ENCODE results near the gene CMKLR1.

The CMKLR1 gene, protein sequence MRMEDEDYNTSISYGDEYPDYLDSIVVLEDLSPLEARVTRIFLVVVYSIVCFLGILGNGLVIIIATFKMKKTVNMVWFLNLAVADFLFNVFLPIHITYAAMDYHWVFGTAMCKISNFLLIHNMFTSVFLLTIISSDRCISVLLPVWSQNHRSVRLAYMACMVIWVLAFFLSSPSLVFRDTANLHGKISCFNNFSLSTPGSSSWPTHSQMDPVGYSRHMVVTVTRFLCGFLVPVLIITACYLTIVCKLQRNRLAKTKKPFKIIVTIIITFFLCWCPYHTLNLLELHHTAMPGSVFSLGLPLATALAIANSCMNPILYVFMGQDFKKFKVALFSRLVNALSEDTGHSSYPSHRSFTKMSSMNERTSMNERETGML

DNA sequence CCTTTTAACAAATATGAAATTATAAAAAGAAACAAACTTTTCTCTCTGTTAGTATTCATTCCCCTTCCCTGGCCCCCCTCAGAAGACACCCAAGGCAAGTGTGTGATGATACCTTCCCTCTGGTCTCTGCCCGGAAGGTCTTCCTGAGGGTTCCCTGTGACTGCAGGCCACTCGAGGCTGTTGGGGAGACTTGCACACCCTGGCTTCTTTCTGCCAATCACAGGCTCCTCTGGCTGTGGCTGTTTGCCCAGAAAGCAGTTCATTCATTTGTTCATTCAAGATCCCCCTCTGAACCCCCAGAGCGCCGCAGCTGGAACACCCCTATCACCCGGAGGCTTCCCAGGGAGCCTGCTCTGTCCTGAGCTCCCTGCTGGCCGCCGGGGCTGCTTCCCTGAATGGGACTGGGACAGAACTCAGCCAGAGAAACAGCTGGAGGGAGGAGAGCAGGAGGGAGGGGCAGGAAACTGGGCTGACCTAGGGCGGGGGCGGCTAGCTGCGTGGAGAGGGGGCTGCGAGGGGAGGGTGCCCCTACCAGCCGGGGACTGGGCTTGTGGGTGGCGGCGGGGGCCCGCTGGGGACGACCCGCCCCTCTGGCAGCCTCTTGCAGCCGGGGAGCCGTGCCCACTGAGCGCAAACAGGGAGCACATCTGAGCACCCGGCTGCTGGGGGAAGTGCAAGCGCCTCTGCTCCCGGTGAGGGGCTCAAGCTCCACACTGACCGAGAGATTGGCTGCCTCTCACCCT lies at the start of gene CMKLR1:
CMKLR1 (minus strand) TSS at position 397 of the 743 bp plus-strand sequence. CDS start 45,720 bp downstream, outside the sequence.
- DNase-seq, result no peak

DNA sequence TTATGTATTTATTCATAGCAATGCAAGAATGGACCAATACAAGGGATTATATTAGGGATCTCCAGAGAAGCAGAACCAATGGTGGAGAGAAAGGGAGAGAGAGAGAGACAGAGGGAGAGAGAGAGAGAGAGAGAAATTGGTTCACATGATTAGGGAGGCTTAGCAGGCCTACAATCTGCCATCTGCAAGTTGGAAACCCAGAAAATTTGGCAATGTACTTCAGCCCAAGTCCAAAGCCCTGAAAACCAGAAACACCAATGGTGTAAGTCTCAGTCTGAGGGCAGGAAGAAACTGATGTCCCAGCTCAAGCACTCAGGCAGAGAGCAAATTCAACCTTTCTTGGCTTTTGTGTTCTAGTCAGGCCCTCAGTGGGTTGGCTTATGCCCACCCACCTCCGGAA lies 48.7 kb upstream of the CMKLR1 start:
- no peak for DNase-seq

DNA sequence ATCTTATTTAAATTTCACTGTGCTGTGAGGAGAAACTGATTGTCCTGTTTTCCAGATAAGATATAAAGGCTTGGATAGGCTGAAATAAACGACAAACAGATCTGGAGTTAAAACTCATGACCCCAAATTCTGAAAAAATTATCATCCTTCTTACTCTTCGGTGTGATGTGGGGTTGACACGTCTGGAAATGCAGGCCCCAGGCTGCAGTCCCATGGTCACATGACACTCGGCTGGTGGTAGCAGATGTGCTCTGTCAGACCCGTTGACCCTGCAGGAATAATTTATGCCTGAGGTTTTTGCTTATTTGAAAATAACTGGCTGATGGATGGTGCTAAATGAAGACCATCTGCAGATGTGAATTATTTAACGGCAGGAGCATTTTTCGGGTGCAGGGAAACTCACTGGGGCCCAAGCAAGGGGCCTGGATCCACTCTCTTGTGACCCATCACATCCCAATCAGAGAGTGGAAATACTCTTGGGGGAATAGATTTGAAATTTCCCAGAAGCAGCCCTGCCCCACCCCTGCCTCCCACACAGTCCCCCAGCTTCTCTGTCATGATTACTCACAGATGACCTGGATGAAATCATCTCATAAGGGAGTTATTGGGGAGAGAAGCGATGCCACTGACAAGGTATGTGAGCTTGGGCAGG lies 47.7 kb upstream of the CMKLR1 start:
- DNase-seq, result no peak

DNA sequence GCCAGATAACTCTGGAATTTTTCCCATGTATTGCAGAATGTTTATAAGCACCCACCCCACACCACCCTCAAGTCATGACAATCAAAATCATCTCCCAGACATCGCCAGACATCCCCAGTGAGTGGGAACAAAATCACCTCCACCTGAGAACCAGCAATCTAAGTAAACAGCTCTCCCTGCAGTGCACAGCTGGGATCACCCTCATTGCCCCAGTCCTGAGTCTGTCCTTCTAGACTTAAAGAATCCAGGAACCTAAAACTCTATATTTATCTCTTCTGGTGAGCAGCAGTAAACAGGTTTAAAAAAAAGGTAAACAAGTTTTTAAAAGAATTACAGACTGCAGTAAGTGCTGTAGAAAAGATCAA lies 43.3 kb upstream of the CMKLR1 start:
- DNase-seq, result no peak

DNA sequence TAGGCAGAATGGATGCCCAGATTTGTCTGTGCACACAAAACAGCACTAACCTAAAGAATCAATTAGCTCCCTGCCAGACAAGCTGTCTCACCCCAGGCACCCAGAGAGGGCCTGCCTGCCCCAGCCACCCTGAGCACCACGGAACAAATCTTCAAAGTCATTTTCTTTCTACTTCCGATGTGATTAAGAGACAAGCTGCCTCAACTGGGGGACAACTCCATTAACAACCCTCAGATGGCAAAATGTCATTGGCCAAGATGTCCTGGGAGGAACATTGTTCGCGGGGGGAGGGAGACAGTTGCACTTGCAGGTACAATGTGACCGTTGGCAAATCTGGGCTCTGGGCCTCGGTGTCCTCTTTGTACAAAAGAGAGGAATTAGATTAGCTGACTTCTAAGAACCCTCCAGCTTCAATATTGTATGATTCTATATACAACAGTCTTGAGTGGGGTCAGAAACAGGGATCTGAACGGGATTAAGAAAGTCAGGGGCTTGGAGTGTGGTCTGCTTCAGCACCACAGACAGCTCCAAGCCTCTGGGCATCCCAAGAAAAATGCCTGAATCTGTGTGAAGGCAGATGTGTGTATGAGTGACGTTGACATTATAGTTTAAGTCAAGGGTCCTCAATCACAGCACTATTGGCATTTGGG lies 42.8 kb upstream of the CMKLR1 start:
- no peak for DNase-seq

DNA sequence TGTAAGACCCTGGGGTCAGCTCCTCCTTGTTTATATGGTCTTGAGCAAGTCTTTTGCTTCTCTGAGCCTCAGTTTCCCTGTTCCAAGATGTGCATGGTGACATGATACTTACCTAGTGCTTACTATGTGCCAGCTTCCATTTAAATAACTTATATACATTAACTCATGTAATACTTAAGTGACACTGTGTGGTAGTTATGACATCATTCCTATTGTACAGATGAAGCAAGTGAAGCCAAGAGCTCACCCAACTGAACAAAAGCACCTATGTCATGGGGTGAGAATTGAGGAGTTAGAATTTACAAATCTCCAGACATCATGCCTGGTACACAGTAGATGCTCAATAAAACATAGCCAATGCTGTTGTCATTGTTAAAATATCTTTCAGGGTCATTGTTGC lies 41.3 kb upstream of the CMKLR1 start:
- DNase-seq, result no peak

DNA sequence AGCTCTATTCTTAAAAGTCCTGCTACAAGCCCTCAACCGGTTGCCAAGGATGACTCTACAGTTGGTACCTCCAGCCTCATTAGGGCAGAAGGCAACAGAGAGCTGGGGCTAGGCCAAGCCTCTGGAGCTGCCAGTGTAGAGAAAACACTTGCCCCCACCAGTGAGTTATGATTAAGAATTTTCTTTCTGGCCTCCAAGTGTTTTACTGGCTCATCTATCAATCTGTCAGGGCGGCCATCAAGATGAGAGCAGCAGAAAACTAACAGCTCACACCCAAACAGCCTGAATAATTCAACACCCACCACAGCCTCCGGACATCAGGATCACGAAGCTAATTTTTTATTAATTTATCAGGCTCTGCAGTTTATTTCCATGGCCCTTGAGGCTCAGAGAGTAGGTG lies 40.7 kb upstream of the CMKLR1 start:
- no peak for DNase-seq

DNA sequence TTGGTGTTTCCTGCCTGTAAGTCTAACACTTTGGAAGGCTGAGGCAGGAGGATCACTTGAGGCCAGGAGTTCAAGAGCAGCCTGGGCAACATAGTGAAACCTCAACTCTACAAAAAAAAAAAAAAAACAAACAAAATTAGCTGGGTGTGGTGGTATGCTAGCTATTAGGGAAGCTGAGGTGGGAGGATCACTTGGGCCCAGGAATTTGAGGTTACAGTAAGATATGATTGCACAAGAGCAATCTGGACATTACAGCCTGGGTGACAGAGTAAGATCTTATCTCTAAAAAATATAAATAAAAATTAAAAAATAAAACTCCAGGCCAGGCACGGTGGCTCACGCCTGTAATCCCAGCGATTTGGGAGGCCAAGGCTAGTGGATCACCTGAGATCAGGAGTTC lies 39.8 kb upstream of the CMKLR1 start:
- no peak for DNase-seq

DNA sequence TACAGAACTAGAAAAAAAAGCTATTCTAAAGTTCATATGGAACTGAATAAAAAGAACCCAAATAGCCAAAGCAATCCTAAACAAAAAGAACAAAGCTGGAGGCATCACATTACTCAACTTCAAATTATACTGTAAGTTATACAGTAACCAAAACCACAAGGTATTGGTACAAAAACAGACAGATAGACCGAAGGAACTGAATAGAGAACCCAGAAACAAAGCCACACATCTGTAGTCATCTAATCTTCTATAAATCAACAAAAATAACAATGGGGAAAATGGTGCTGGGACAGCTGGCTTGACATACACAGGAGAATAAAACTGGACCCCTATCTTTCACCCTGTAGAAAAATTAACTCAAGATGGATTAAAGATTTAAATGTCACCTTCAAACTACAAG lies 38.1 kb upstream of the CMKLR1 start:
- DNase-seq, result no peak

DNA sequence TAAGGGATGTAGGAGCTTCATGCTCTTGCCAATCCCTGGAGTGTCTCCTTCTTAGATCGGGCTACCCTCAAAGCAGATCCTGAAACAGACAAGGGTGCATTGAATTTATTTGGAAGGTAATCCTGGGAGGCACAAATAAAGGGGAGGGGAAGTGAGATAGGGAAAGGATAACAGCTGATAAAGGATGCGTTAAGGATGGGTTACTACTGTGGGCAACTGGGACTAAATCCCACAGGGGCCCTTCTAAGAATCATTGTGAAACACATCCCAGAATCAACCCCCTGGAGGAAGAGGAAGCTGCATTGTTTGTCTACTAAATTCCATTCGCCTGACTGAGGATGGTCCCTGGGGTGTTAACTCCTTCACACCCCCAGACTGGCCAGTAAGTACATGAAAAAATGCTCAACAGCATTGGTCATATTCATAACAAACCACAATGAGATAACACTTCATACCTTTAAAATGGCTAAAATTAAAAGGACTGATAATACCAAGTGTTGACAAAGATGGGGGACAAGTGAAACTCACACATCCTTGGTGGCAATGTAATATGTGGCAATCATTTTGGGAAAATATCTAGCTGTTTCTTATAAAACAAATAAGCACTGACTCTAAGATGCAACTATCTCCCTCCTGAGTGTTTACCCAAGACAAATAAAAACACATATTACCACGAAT lies 37.0 kb upstream of the CMKLR1 start:
- DNase-seq, result no peak

DNA sequence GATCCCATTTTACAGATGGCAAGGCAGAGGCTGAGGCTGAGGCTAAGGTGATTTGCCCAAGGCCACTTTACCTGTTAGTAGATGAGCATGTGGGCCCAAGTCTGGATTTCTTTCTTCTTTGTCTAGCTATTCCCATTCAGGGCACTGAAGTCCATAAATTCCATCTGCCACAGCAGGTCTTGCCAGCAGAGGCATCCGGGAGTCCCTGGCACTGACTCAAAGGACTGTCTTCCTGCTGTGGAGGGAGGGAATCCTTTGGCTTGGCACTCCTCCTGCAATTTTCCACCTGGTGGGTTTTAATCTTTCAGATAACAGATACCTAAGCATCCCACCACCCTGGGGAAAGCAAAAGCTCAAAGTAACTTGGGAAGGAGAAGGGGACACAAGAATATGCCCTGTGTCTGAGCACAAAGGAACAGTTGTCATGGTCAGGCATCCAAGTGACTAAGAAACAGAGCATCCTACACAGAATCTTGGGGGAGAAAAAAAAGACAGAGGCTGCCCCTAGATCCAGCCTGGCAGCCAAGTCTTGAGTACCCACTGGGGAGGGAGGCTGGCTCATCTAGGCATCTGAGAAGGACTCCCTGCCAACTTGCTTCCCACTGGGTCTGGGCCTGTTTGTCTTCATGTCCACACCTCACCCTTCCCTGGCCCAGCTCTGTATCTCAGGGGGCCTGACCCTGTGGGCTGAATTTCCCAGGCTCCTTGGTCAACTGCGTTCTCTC lies 35.6 kb upstream of the CMKLR1 start:
- no peak for DNase-seq

DNA sequence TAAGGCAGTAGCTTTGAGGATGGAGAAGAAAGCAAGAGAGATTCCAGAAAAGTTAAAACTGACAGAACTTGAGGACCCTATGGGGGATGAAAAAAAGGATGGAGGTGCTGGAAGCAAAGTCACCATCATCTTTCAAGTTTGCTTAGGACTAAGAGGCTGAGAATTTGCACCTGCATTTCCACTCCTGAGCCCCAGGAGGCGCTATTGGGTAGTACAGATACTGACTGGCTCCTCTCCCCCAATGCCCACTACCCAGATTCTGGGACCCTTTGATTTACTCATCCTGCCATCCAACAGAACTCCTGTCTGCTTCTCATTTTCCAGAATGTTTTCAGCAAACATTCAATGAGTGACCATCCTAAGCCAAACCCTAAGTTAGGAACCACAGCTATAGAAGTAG lies 34.0 kb upstream of the CMKLR1 start:
- DNase-seq, result no peak

DNA sequence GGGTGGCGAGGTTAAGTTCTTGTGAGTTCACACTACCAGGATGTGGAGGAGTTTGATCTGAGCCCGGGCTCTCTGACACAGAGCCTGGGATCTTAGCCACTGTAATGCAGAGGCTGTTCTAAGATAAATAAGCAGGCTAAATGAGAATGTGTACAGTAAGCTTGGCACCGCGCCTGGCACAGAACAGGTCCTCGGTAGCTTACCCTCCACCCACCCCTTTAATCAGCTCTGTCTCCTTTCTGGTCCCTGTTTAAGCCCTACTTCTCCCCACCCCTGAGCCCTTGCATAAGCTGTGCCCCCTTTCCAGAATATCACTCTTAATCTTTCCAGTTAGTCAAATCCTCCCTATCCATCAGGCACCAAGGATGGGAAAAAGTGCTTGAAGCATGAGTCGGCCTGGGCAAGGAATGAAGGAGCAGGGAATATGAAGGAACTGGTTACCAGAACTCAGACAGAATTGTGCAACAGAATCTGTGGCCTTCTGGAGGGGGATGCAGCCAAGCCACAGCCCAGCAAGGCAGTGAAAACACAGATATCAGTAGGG lies 32.8 kb upstream of the CMKLR1 start:
- no peak for DNase-seq

DNA sequence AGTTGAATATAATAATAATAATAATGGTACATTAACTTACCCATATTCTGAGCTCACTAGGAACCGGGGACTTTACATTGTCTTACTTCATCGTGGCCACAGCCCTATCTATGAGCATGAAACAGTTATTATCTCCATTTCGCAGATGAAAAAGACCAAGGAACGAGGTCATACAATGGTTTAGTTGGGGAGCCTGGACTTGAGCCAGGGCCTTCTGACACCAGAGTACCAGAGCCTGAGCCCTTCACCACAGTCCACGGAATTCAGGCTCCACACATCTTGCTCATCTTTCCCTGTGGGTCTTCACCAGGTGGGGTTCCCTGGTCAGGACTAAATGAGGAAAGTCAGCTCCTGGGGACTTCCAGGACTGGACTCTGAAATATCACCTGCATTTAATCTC lies 31.3 kb upstream of the CMKLR1 start:
- DNase-seq, result no peak

DNA sequence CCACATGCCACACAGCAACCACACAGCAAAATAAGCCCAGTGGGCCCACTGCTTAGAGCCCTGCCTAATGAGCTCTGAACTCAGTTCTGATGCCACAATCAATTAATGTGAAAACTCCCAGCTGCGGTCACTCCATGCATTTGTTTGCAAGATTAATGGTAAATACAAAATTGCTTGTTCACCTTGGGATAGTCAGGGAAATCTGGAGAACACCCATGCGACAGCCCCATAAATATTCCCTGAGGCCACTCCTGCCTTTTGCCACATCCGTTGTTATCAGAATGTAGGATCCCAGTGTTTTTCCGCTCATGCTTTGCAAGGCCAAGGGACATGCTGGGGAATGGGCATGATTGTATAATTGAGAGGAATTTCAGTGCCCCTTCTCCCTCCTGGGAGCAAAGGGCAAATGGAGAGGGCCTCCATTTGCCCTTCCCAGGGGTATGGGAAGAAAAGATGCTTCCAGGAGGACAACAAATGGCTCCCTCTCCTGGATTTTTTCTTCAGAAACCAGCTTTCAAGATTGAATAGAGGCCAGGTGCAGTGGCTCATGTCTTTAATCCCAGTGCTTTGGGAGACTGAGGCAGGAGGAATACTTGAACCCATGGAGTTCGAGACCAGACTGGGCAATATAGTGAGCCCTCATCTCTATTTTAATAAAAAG lies 30.8 kb upstream of the CMKLR1 start:
- no peak for DNase-seq

DNA sequence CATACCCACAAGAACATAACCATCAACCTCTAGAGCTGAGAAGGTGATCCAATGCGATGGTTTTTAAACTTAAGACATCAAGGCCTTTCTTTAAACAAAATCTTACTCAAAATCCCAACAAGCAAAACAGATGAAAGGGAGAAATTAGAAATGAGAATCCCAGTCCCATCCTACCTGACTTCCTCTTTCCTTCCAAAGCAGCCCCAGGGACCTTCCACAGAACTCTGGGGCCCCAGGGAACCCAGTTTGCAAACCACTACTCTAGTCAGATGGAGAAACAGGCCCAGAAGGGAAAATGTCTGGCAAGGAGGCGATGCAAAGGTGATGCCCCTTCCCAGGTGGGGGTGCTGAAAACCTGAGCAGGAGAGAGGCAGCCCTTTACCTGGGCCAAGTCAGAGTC lies 29.0 kb upstream of the CMKLR1 start:
- no peak for DNase-seq

DNA sequence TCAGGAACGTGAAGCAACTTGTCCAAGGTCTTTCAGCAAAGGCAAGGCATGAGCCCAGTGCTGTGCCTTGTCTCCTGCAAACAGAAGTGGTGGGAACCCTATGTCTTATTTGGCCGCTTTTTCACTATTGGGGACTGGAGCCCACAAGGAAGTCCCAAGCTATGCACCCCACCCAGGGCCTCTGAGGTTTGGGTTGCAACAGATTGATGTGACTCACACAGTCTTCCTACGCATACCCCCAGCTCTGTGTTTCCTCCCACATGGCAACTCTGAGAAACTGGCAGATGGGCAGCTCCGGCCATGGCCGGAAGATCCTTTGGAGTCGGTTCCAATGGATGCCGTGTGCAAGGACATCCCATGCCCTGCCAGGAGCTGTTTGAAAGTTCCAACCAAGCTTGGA lies 28.3 kb upstream of the CMKLR1 start:
- no peak for DNase-seq

DNA sequence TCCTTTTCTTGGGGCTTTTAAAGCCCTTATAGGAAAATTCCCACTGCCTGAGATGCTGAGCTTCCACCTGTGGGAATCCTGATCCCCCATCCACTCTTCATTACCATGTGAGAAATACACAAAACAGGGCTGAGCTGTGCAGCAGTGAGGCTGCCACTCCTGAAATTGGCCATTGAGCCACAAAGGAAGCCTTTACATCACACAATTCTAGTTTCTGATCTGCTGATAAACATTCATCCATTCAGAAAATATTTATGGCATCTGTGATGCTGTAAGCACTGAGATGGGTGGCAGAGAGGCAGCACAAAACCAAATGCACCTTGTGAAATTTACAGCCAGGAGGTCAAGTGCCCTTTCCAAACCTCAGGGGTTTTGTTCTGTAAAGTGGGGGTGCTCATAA lies 26.2 kb upstream of the CMKLR1 start:
- no peak for DNase-seq

DNA sequence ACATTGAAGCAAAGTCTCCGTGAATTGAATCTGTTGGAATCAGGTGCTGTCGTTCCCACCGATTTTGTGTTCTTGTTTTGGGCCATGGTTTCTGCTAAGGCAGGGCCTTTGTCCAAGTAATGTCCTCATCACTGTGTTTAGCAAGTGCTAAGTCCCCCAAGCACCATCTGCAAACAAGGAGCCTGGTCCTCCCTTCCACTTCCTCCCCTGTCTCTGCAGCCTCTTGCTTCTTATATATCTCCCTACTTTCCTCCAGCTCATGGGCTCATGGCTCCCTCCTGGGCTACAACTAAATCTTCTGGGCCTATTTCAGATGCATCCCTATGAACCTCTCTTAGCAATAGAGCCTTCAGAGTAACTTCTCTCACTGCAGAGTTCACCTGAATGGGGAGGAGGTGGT lies 25.8 kb upstream of the CMKLR1 start:
- no peak for DNase-seq

DNA sequence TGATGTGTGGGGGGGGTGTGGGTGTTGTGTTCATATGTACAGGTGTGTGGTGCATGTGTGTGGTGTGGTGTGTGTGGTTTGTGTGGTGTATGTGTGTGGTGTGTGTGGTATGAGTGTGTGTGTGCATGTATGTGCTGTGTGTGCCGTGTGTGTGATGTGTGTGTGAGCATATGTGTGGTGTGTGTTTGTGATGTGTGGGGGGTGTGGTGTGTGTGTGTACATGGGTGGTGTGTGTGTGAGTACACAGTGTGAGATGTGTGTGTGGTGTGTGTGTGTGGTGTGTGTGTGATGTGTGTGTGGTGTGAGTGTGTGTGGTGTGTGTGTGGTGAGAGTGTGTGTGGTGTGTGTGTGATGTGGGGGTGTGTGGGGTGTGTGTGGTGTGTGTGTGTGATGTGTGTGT lies 24.5 kb upstream of the CMKLR1 start:
- no peak for DNase-seq

DNA sequence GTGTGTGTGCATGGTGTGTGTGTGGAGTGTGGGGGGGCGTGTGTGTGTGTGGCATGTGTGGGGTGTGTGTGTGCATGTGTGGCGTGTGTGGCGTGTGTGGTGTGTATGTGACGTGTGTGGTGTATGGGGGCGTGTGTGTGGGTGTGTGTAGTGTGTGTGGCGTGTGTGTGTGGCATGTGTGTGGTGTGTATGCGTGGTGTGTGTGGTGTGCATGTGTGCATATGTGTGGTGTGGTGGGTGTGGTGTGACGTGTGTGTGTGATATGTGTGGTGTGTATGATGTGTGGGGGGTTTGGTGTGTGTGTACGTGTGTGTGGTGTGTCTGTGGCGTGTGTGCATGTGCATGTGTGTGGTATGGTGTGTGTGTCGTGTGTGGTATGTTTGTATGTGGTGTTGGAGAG lies 24.1 kb upstream of the CMKLR1 start:
- no peak for DNase-seq

DNA sequence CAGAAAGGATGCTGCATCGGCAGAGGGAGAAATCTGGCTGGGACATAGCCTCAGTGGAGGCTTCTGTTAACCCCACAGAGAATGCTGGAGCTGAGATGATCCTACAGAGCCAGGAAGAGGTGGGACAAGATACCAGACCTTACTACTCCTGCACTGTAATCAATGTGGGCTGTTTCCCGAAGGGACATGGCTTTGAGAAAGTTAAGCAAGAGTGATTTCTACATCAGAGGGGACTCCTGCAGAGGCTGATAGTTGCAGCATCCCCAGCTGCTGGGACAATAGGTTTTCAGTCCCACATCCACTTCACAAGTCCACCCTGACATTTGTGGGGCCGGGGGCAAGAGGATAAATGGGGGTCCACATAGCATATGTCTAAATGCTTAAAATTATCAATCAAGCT lies 22.5 kb upstream of the CMKLR1 start:
- DNase-seq, result no peak
